ENCODE measurements around the gene FXYD6.

FXYD6 gene

GRCh38 chr11:117792992-117793391, 83.5 kb downstream of the FXYD6 start:
- DNase-seq (ENCODE audit: low spot score), result no peak

- DNase-seq (ENCODE audit: low spot score), result no peak
Observed at GRCh38 chr11:117792241-117792640, 84.2 kb downstream of the FXYD6 start.

GRCh38 chr11:117790279-117790678, 86.2 kb downstream of the FXYD6 start:
- DNase-seq (ENCODE audit: low spot score), result no peak

- no peak for DNase-seq (ENCODE audit: low spot score)
Observed at GRCh38 chr11:117789241-117789640, 87.2 kb downstream of the FXYD6 start.
